ENCODE data around the gene DDRGK1.

The DDRGK1 gene

GRCh38 chr20:3175270-3175669, 29.2 kb downstream of the DDRGK1 start:
- Histone ChIP-seq H3K4me2 (ENCODE audit: low read depth, low read length) (no peak overlapping the region), H3F3A (ENCODE audit: insufficient read depth, low read length) (peaks cover 5% of the 10 kb centered on the region; the same call in 1 of the 2 replicates), H3K79me2 (ENCODE audit: low read length) (no peaks in the 10 kb centered on the region), H3K9me3 (replicated peaks; ENCODE audit: insufficient read depth, low read length) (no peaks in the 10 kb centered on the region), H3K4me1 (ENCODE audit: low read length) (no peaks in the 10 kb centered on the region), H3K27ac (ENCODE audit: low read length) (no peak overlapping the region), H3K4me3 (ENCODE audit: low read length) (no peak overlapping the region), H3K36me3 (replicated peaks; ENCODE audit: insufficient read depth, low read length) (no peaks in the 10 kb centered on the region), H3K9me2 (replicated peaks; ENCODE audit: insufficient read depth, low read length) (no peaks in the 10 kb centered on the region), H4K20me1 (ENCODE audit: insufficient read depth, low read length) (no peaks in the 10 kb centered on the region), H2AFZ (ENCODE audit: low read length) (no peak overlapping the region), H3K9ac (ENCODE audit: low read length) (no peak overlapping the region), H3K27me3 (replicated peaks; ENCODE audit: insufficient read depth, low read length) (peaks cover 39% of the 10 kb centered on the region)
- no peak for DNase-seq
- TF ChIP-seq CTCF (IDR thresholded peaks at IDR 0.05; ENCODE audit: low read length): no peak
- no peak for TF ChIP-seq EZH2 (optimal IDR thresholded peaks at IDR 0.05; ENCODE audit: low read depth, low read length)
- TF ChIP-seq EZH2phosphoT487 (IDR thresholded peaks at IDR 0.05; ENCODE audit: low read length): no peak

DNA sequence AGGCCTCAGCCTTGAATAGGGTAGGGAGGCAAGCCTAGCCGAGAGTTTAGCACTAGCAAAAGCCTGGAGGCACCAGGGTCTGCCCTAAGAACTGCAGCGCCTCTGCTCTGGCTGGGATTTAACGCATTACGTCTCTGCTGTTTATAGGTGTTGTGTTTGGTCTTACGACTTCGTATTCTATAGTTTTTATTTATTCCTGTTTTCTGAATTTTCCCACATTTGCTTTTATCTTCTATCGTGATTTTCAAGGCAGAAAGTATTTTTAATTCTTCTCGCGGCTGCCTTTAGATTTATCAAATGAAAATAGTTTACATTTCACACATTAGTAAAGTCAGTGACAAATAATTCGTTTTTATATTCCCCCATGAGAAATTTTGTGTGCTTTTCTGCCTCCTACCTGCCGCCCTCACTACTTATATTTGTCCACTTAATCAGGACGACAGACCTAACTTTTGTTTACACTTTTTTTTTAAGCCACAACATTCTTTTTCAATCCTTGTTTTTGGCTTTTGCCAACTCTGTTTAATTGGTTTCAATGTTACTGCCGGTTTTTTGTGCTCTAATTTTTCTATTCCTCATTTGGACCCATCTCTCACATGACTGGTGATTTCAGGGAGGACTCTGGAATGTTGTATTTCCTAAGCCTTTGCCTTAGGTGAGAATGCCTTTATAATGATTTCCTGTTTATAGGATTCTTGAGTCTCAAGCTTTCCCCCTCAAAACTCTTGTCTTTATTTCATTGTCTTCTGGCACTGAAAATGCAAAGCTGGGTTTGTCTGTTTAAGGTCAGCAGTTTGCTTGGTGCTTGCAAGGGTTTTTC, 29.8 kb downstream of the DDRGK1 start:
- Histone ChIP-seq H3K9ac (ENCODE audit: low read length) (no peak overlapping the region), H3K27ac (ENCODE audit: low read length) (no peak overlapping the region), H4K20me1 (ENCODE audit: insufficient read depth, low read length) (no peaks in the 10 kb centered on the region), H3K4me1 (ENCODE audit: low read length) (no peaks in the 10 kb centered on the region), H2AFZ (ENCODE audit: low read length) (peak overlapping the region; percentile 99), H3K4me2 (ENCODE audit: low read depth, low read length) (peak overlapping the region; percentile 100; the same call in 1 of the 2 replicates), H3K27me3 (replicated peaks; ENCODE audit: insufficient read depth, low read length) (peaks cover 39% of the 10 kb centered on the region), H3K4me3 (ENCODE audit: low read length) (no peak overlapping the region), H3F3A (ENCODE audit: insufficient read depth, low read length) (peaks cover 5% of the 10 kb centered on the region; the same call in 1 of the 2 replicates), H3K9me2 (replicated peaks; ENCODE audit: insufficient read depth, low read length) (no peaks in the 10 kb centered on the region), H3K9me3 (replicated peaks; ENCODE audit: insufficient read depth, low read length) (no peaks in the 10 kb centered on the region), H3K36me3 (replicated peaks; ENCODE audit: insufficient read depth, low read length) (no peaks in the 10 kb centered on the region), H3K79me2 (ENCODE audit: low read length) (no peaks in the 10 kb centered on the region)
- no peak for TF ChIP-seq CTCF (IDR thresholded peaks at IDR 0.05; ENCODE audit: low read length)
- TF ChIP-seq EZH2 (optimal IDR thresholded peaks at IDR 0.05; ENCODE audit: low read depth, low read length): no peak
- TF ChIP-seq EZH2phosphoT487 (IDR thresholded peaks at IDR 0.05; ENCODE audit: low read length): no peak
- no peak for DNase-seq

DNA sequence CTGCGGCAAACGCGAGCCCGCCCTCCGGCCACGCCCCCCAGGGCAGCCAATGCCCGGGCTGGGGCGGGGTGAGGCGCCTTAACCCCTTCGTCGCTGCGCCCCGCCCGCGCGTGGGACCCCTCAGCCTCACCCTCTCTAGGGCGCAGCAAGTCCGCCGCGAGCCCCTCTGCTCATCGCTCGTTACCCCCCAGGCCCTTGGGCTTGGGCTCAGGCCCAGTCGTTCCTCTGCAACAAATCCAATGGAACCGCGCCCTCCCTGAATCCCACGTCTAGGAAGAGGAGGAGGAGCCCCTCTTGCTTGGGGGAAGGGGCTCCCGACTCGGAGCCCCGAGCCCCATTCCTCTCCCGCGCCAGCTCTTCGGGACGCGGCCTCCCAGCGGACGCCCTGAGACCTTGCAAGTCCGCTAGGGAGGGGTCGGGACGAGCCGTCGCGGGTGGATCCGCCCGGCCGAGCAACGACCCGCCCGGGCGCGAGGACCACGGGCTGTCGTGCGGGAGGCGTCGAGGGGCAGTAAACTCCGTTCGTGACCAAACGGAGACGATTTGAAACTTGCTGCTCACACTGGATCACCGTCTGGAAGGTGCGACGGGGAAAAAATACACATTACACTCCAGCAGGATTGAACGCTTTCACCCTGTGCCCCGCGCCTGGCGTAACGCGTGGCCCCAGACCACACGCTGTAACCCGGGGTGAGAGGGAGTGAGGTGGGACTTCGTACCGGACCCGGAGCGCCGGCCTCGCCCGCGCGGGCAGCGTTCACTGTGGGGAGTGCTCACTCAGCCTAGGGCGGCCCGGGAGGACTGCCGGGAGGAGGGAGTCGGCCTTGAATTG, 30.7 kb downstream of the DDRGK1 start:
- peak; percentile 29 for TF ChIP-seq CTCF (IDR thresholded peaks at IDR 0.05; ENCODE audit: low read length)
- no peak for TF ChIP-seq EZH2 (optimal IDR thresholded peaks at IDR 0.05; ENCODE audit: low read depth, low read length)

More for the DNA sequence above, 30.7 kb downstream of the DDRGK1 start:
- Histone ChIP-seq H3K27ac (ENCODE audit: low read length) (no peak overlapping the region), H3F3A (ENCODE audit: insufficient read depth, low read length) (peaks cover 5% of the 10 kb centered on the region; the same call in 1 of the 2 replicates), H3K9me3 (replicated peaks; ENCODE audit: insufficient read depth, low read length) (no peaks in the 10 kb centered on the region), H4K20me1 (ENCODE audit: insufficient read depth, low read length) (no peaks in the 10 kb centered on the region), H3K4me1 (ENCODE audit: low read length) (no peaks in the 10 kb centered on the region), H3K9ac (ENCODE audit: low read length) (peak overlapping the region; percentile 29; the same call in 1 of the 2 replicates), H2AFZ (ENCODE audit: low read length) (peak overlapping the region; percentile 99), H3K4me2 (ENCODE audit: low read depth, low read length) (peak overlapping the region; percentile 100), H3K79me2 (ENCODE audit: low read length) (no peaks in the 10 kb centered on the region), H3K4me3 (ENCODE audit: low read length) (peak overlapping the region; percentile 97), H3K36me3 (replicated peaks; ENCODE audit: insufficient read depth, low read length) (no peaks in the 10 kb centered on the region), H3K27me3 (replicated peaks; ENCODE audit: insufficient read depth, low read length) (peaks cover 41% of the 10 kb centered on the region), H3K9me2 (replicated peaks; ENCODE audit: insufficient read depth, low read length) (no peaks in the 10 kb centered on the region)
- peak; percentile 80 for DNase-seq

All from MM.1S (cell line).